Uterus (tissue), 2 donors: Measurements from ENCODE around the gene CCDC188.

Experiments
- CTCF ChIP-seq, 4 experiments: fragments of 200-600 bp in 2 of 4; fragments of 450-650 bp in 2 of 4; sonication (generic) in 2 of 4; IDR thresholded peaks; one replicate each; pipeline ENCODE4 v1.5.1; 2016 to 2019; ENCODE audit warnings: antibody characterized with exemption in 4 of 4, mild to moderate bottlenecking in 2 of 4, moderate library complexity in 1 of 4
- POLR2A ChIP-seq, 2 donors: fragments of 450-650 bp; IDR thresholded peaks; one replicate each; pipeline ENCODE4 v1.6.1; 2016; ENCODE audit warnings: antibody characterized with exemption in 2 of 2, mild to moderate bottlenecking in 1 of 2, moderate library complexity in 1 of 2

- TF ChIP-seq CTCF (IDR thresholded peaks at IDR 0.05) (no peak), POLR2A (IDR thresholded peaks at IDR 0.05) (no peak)
Observed at GRCh38 chr22:20191803-20192202, 40.9 kb upstream of the CCDC188 start.
